Mesothelial cell of epicardium (in vitro differentiated cells): ENCODE measurements around the gene COL12A1. TPM values are rescaled to one million over a fixed set of nuclear protein-coding genes. Genes with fewer than 3 reads are reported as not detected.
A peak's percentile ranks its signal among the peaks of the same experiment; 100 is the strongest.

Source experiments
- DNase-seq, 2 experiments: peaks; one replicate each; pipeline ENCODE4 v3.0.0; 2021; ENCODE audit warnings: low spot score in 2 of 2; ENCODE audit not compliant: unreplicated experiment in 2 of 2
- H3K27ac Mint-ChIP-seq: 2 replicates; pipeline ENCODE4 v1.8.0; 2021; ENCODE audit warnings: mixed read lengths
- H3K27me3 Mint-ChIP-seq: 2 replicates; pipeline ENCODE4 v1.8.0; 2021; ENCODE audit warnings: low read depth, mixed read lengths
- H3K36me3 Mint-ChIP-seq: 2 replicates; pipeline ENCODE4 v1.8.0; 2021; ENCODE audit warnings: mixed read lengths
- H3K4me1 Mint-ChIP-seq: 2 replicates; pipeline ENCODE4 v1.8.0; 2021; ENCODE audit warnings: mixed read lengths
- H3K4me3 Mint-ChIP-seq: 2 replicates; pipeline ENCODE4 v1.8.0; 2021; ENCODE audit warnings: mild to moderate bottlenecking, moderate library complexity, mixed read lengths
- H3K9me3 Mint-ChIP-seq: 2 replicates; pipeline ENCODE4 v1.8.0; 2021; ENCODE audit warnings: mixed read lengths
- total RNA-seq: library from RNA; stranded (reverse); gene quantifications from 3 replicates; pipeline ENCODE4 v1.2.1, GENCODE V29; 2021
- TF ChIP-seq, protein P1 (sequence below): fragments of 200-600 bp; sonication (generic); IDR thresholded peaks from one replicate; pipeline ENCODE4 v1.5.0; 2021; ENCODE audit warnings: antibody characterized with exemption; ENCODE audit not compliant: unreplicated experiment

COL12A1 gene
- total RNA-seq, 1 donor from 2014 or later, result 10.5 TPM

DNA sequence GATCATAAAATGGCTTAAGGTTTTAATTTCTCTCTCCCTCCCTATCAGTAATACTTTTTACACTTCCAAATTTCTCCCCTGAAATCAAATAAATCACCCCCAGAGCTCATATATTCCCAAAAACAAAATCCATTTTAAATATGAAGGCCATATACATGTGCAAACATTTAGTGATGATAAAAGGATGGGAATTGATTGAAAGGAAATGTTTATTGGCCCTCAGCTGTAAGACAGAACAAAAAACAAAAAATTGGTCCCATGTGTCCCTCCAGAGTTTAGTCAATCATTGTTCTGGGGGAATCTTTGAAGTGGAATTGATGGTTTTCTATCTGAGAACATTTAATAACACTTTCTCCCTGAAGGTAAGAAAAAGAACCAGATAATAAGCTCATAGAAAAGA is 91.7 kb downstream of the COL12A1 start:
- Mint-ChIP-seq H3K27me3 (no peaks in the 10 kb centered on the region), H3K4me3 (no peak overlapping the region), H3K4me1 (peaks cover 37% of the 10 kb centered on the region), H3K9me3 (no peaks in the 10 kb centered on the region), H3K36me3 (peaks cover 2% of the 10 kb centered on the region), H3K27ac (no peak overlapping the region)
- DNase-seq, result no peak
- TF ChIP-seq, protein P1, sequence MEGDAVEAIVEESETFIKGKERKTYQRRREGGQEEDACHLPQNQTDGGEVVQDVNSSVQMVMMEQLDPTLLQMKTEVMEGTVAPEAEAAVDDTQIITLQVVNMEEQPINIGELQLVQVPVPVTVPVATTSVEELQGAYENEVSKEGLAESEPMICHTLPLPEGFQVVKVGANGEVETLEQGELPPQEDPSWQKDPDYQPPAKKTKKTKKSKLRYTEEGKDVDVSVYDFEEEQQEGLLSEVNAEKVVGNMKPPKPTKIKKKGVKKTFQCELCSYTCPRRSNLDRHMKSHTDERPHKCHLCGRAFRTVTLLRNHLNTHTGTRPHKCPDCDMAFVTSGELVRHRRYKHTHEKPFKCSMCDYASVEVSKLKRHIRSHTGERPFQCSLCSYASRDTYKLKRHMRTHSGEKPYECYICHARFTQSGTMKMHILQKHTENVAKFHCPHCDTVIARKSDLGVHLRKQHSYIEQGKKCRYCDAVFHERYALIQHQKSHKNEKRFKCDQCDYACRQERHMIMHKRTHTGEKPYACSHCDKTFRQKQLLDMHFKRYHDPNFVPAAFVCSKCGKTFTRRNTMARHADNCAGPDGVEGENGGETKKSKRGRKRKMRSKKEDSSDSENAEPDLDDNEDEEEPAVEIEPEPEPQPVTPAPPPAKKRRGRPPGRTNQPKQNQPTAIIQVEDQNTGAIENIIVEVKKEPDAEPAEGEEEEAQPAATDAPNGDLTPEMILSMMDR, result no peak

DNA sequence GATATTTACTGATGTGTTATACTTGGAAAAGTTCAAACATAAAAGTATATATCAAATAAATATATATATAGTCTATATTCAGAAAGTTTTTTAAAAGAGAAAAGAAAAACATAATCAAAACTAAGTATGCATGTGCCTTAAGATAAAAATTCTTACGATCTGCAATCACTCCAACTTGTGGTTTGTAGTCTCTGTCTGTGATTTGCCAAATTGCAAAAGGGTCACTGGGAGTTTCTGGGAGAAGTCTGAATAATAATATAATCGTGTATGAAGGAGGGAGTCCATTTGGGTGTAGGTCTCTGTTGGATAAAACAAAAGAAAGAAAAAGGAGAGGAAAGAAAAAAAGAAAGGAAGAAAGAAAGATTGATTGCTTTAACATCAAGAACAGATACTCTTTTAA is 92.4 kb downstream of the COL12A1 start:
- H3K27ac Mint-ChIP-seq, result peak overlapping the region; percentile 39
- no peaks in the 10 kb centered on the region for H3K36me3 Mint-ChIP-seq
- no peak overlapping the region for H3K4me3 Mint-ChIP-seq
- DNase-seq, result no peak
- H3K9me3 Mint-ChIP-seq, result no peaks in the 10 kb centered on the region
- no peaks in the 10 kb centered on the region for H3K27me3 Mint-ChIP-seq
- H3K4me1 Mint-ChIP-seq, result peaks cover 38% of the 10 kb centered on the region
- TF ChIP-seq, protein P1, result no peak

DNA sequence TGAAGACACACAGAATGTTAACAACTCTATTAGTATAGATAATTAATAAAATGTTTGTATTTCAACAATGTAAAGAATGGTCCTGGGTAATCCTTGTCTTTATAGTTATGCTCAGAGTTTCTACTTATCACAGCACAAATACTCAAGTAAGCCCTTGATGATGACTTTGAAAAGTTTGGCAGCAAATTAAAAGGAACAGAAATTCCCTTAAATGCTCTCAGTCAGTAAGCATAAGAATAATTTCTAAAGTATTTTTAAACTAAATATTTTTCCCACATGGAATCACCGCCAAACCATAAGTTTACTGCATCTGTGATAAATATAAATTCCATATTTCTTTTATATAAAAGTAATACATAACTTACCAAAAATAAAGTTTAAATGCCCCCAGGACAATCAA is 96.1 kb downstream of the COL12A1 start:
- Mint-ChIP-seq H3K4me1 (peaks cover 39% of the 10 kb centered on the region), H3K27ac (no peak overlapping the region), H3K9me3 (no peaks in the 10 kb centered on the region), H3K27me3 (no peaks in the 10 kb centered on the region), H3K36me3 (no peaks in the 10 kb centered on the region), H3K4me3 (no peak overlapping the region)
- TF ChIP-seq, protein P1, result no peak
- DNase-seq, result no peak

DNA sequence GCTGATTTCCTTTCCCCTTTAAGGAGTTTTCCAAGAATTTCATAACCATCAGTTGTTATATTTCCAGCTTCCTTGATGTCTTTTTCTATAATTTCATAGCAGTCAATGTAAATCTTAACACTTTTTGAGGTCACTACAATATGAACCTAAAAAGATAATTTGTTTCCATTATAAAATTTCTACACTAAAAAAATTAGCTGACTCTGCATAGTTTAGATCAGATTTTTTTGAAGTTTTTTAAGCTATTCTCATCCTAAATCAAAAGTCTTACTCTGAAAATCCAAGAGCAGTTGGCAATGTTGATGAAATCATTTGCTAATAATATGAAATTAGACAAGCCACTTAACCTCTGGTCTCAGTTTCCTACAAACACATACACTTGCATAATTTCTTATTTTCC is 96.8 kb downstream of the COL12A1 start:
- TF ChIP-seq, protein P1, result no peak
- no peak for DNase-seq
- H3K27ac Mint-ChIP-seq, result no peak overlapping the region
- peaks cover 40% of the 10 kb centered on the region for H3K4me1 Mint-ChIP-seq
- no peak overlapping the region for H3K4me3 Mint-ChIP-seq
- H3K27me3 Mint-ChIP-seq, result no peaks in the 10 kb centered on the region
- H3K36me3 Mint-ChIP-seq, result no peaks in the 10 kb centered on the region
- no peaks in the 10 kb centered on the region for H3K9me3 Mint-ChIP-seq

DNA sequence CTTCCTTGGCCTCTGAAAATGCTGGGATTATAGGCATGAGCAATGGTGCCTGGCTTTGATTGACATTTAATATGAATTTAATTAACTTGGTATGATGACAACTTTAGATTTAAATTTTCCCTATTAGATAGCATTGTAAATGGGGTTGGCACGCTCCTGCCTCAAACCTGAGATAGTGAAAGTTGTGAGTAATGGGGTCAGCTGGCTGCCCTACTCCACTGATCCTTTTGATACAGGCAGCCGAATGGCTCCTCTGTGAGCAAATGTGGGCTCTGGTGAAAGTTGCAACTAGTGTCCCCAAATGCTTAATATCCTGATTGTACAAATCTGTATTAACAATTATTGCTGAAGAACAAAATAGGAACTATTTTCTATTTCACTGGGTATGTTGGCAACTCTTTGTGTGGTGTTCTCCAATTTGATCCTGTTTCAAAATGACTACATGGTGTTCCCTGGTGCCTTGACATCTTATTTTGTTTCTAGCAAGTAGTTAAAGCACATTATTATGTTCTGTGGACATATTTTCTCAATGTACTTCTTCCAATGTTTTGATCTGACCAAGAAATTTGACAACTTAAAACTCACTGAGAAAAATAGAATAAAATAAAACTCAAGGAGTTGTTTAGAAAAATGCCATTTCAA is 97.4 kb downstream of the COL12A1 start:
- TF ChIP-seq, protein P1, result no peak
- no peaks in the 10 kb centered on the region for H3K27me3 Mint-ChIP-seq
- no peaks in the 10 kb centered on the region for H3K9me3 Mint-ChIP-seq
- peaks cover 42% of the 10 kb centered on the region for H3K4me1 Mint-ChIP-seq
- H3K27ac Mint-ChIP-seq, result no peak overlapping the region
- H3K36me3 Mint-ChIP-seq, result no peaks in the 10 kb centered on the region
- no peak overlapping the region for H3K4me3 Mint-ChIP-seq
- no peak for DNase-seq

DNA sequence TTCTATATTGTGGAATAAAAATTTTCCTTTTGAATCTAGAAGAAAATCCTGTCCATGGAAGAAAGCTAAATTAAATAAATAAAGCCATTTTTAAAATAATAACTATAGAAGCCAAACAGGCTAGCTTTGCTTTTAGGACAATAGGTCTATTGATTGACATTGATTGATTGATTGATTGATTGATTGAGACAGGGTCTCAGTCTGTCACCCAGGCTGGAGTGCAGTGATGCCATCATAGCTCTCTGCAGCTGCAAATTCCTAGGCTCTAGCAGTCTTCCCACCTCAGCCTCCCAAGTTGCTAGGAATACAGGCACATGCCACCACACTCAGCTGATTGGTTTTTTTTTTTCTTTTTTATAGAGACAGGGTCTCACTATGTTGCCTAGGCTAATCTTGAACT is 97.9 kb downstream of the COL12A1 start:
- Mint-ChIP-seq H3K27ac (no peak overlapping the region), H3K9me3 (no peaks in the 10 kb centered on the region), H3K27me3 (no peaks in the 10 kb centered on the region), H3K36me3 (no peaks in the 10 kb centered on the region), H3K4me3 (no peak overlapping the region), H3K4me1 (peaks cover 45% of the 10 kb centered on the region)
- DNase-seq, result no peak
- TF ChIP-seq, protein P1, result no peak
